ENCODE results near the gene NFIC.
"Not testable (repeated sequence)": the region's sequence is repeated elsewhere in the genome, so short reads cannot be mapped to it uniquely, and the experiment has no call there.

Gene NFIC

DNA sequence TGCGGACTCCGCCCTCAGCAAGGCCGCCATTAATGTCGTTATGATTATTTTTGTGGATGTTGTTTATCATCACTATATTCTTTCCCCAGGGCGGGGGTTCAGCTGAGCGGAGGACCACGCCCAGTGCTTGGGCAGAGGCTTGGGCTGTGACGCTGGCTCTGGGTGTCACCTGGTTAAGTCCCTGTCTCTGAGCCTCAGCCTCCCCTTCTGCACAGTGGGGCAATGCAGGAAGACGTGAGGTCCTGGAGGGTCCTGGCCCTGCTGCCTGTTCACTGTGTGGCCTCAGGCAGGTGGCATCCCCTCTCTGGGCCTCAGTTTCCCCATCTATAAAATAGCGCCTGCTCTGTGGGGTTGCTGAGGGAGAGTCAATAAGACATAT lies 32.5 kb downstream of the NFIC start:
- DNase-seq (ENCODE audit: low read depth): no peak

- not testable (repeated sequence) for DNase-seq (ENCODE audit: low read depth)
Observed at GRCh38 chr19:3399311-3399710, 32.9 kb downstream of the NFIC start.

GRCh38 chr19:3401004-3401768 lies 34.8 kb downstream of the NFIC start:
- DNase-seq (ENCODE audit: low read depth): no peak

DNA sequence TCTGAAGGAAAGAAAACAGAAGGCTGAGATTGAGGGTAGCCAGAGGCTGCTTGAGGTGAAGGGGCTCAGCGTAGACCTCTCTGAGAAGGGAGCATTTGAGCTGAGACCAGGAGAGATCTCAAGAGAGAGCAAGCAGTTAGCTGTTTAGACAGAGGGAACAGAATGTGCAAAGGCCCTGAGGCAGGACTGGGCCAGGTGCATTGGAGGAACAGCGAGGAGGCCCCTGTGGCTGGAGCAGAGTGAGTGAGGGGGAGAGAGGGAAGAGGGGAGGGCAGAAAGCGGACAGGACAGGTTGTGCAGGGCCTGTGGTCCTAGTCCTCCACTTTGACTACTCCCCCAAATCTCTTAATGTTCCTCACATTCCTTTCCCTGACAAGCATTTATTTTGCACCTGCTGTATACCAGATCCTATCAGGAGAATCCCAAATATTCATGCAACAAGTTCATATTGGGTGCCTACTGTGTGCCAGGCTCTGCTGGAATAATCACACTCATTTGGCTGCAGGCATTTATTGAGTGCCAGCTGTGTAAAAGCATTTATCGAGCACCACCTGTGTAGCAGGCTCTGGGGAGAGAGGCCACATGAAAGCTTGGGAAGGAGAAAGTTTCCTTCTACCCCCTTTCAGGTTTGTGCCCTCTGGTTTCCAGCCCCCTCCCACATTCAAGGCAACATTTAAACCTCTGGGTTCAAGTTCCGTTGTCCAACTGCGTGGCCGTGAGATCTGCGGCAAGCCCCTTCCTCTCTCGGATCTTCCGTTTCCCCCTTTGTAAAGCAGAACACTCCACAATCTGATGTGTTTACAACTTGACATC lies 36.5 kb downstream of the NFIC start:
- no peak for DNase-seq (ENCODE audit: low read depth)

DNA sequence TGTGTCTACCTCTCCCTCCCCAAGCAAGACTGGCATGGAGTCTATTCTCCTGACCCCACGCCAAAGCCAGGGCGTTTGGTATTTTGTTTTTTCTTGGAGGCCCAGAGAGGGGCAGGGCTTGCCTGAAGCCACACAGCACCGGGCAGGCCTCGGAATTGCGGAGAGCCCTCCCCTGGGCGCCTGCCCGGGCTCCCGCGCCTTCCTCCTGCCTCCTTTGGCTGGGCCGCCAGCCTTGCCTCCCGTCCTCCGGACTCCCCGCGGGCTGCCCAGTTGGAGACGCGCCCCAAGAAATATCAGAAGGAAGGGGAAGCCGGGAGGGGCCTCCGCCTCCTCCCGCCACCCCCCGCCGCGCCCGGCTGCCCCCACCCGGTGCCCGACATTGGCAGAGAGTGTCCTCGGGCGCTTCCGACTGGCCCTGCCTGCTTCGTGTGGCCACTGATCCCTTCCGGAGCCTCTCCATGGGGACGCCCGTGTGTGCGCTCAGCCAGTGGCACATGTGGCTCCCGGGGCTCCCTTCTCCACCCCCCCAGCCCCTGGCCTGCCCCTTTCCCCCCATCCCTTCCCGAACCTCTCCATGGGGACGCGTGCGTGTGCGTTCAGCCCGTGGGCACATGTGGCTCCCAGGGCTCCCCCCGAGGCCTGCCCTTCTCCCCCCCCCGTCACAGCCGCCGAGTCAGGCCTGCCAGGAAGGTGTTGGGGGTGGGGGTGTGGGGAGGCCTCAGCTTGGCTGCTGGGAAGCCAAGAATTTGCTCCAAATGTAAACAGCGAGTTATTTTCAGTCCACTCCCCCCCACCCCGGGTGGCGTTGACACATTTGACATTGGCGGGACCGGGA lies 37.3 kb downstream of the NFIC start:
- no peak for DNase-seq (ENCODE audit: low read depth)

DNA sequence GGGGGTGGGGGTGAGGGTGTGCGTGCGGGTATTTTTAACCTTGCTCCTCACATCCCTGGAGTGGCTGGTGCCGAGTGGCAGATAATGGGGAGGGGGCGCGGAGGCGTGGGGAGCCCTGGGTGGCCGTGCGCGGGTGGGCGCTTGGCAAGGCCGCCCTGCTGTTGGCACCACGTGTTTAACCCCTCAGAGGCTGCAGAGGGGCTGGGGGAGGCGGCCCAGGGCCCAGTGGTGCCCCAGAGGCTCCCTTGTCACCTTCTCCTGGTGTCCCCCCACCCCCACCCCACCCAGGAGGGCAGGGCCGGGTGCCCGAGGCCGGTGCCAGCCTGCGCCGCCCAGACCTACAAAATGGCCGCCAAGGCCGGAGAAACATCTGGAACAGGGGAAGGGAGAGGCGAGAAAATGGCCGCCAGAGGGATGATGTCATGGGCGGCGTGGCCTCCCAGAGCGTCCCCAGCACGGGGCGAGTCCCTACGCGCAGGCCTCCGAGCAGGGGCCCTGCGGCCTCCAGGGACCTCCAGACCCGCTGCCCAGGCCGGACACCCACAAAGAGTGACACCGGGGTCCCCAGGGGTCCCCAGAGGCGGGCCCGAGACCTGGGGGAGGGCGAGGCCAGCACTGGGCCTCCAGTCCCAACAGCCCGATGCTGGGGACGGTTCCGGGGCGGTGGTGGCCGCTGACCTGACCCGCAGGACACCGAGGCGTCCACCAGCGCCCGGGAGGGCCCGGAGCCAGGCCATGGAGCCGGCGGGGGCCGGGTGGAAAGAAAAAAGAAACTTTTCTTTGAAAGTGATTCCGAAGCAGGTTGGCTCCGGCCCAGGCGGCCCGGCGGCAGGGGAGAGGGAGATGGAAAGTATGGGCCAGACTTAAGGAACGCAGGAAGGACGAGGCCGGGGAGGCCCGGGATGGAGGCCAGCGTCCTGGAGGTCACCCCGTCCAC lies 38.2 kb downstream of the NFIC start:
- DNase-seq (ENCODE audit: low read depth): no peak

- no peak for DNase-seq (ENCODE audit: low read depth)
Observed at GRCh38 chr19:3405261-3405653, 38.9 kb downstream of the NFIC start.

GRCh38 chr19:3406571-3407111 lies 40.3 kb downstream of the NFIC start:
- no peak for DNase-seq (ENCODE audit: low read depth)

- DNase-seq (ENCODE audit: low read depth): no peak
Observed at GRCh38 chr19:3407556-3408516, 41.5 kb downstream of the NFIC start.

DNA sequence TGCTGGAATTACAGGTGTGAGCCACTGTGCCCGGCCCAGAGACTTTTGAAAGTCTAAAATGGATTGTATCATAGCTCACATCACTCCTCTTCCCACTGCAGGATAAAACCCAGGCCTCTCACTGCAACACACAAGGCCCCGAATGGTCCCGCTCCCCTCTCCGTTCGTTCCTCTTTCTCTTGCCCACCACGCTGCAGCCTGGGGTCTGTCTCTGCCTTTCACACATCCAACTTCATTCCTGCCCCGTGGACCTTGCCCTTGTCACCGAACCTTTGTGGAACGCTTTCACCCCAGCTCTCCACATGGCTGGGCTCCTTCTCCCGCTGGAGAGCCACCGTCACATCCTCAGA lies 42.6 kb downstream of the NFIC start:
- no peak for DNase-seq (ENCODE audit: low read depth)

DNA sequence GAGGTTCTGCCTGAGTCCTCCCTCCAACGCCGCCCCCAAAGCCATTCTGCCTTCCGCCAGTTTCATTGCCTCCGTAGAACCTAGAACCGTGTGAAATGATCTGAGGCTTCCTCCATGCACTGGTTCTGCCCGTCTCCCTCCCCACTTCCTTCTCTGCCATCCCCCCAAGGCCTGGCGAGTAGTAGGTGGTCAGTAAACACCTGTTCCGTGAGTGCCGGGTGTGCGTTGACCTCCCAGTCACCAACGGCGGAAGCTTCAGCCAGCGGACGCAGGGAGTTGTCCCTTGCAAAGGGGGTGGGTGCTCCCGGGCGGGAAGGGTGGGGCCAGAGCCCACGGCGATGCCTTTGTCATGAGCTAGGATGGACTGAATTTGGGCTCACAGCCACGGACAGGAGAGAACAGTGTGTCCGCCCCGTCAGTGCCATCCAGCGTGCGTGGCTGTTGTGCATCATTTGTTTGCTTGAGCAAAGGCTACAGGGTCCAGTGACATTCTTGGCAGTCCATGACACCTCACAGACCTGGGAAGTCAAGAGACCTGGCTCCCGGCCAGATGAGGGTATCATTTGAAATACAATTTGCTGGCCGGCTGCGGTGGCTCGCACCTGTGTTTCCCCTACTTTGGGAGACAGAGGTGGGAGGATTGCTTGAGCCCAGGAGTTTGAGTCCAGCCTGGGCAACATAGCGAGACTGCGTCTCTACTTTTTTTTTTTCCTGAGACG lies 43.1 kb downstream of the NFIC start:
- DNase-seq (ENCODE audit: low read depth): no peak

- no peak for DNase-seq (ENCODE audit: low read depth)
Observed at GRCh38 chr19:3411636-3412035, 45.3 kb downstream of the NFIC start.

DNA sequence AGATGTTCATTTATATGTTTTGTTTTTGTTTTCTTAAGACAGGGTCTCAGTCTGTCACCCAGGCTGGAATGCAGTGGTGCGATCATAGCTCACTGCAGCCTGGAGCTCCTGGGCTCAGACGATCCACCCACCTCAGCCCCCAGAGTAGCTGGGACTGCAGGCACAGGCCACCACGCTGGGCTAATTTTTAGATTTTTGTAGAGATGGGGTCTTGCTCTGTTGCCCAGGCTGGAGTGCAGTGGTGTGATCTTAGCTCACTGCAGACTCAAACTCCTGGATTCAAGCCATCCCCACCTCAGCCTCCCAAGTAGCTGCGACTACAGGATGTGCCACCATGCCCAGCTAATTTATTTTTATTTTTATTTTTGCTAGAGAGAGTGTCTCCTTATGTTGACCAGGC lies 45.7 kb downstream of the NFIC start:
- DNase-seq (ENCODE audit: low read depth): no peak

DNA sequence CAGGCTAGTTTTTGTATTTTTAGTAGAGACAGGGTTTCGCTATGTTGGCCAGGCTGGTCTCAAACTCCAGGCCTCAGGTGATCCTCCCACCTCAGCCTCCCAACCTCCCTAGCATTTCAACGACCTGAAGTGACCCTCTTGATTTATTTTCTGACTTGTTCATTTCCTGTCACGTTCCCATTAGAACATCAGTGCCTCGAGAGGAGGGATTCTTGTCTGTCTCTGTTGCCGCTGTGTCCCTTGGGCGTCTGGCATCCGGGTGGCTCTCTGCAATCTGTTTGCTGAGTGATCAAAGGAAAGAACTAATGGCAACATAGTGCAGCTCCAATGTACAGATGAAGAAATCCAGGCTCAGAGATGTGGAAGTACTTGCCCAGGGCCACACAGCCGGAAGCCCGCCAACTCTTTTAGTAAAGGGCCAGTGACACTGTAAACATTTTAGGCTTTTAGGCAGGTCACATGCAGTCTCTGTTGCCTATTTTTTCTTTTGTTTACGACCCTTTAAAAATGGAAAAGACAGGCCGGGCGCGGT lies 47.5 kb downstream of the NFIC start:
- no peak for DNase-seq (ENCODE audit: low read depth)

GRCh38 chr19:3415695-3416094 lies 49.3 kb downstream of the NFIC start:
- DNase-seq (ENCODE audit: low read depth): no peak

- no peak for DNase-seq (ENCODE audit: low read depth)
Observed at GRCh38 chr19:3420244-3420755, 53.9 kb downstream of the NFIC start.

DNA sequence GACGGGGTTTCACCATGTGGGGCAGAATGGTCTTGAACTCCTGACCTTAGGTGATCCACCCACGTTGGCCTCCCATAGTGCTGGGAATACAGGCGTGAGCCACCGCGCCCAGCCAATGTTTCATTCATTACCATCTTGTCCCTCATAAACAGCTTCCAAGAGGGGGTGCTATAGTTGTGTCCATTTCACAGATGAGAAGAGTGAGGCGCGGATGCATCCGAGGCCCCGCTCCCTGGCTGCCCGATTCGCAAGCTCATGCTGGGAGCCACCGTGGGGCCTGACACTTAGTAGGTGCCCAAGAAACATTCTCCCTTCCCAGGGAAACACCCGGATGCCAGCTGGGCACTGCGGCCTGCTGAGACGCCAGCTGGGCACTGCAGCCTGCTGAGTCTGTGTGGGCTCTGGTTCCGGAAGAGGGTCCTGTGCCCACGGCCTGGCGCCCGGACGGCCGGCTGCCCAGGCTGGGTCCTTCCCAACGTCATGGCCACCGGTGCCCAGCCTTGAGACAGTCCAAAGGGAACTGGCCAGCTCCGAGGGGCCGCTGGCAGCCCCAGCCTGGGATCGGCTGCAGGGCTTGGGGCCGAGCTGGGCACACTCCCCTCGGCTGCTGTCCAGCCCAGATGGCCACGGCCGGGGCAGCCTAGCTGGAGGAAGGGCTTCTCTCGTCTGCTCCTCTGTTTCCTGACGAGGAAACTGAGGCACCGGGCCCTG lies 54.7 kb downstream of the NFIC start:
- DNase-seq (ENCODE audit: low read depth): no peak

DNA sequence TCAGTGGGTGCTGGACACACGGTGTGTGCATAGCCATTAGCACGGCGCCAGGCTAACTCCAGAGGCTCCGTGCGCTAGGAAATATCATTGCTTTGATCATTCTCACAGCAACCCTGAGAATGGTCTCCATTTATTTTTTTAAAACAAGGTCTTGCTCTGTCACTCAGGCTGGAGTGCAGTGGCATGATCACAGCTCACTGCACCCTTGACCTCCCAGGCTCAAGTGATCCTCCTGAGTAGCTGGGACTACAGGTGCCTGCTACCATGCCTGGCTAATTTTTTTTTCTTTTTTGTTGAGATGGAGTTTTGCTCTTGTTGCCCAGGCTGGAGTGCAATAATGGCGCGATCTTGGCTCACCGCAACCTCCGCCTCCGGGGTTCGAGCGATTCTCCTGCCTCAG lies 55.3 kb downstream of the NFIC start:
- DNase-seq (ENCODE audit: low read depth): not testable (repeated sequence)

All from activated gamma-delta T cell treated with anti-CD3 and anti-CD28 coated beads, Interleukin-2, amount 50 U/mL, for 16 hours (primary cell).